ENCODE data around the gene GPC3.

DNA sequence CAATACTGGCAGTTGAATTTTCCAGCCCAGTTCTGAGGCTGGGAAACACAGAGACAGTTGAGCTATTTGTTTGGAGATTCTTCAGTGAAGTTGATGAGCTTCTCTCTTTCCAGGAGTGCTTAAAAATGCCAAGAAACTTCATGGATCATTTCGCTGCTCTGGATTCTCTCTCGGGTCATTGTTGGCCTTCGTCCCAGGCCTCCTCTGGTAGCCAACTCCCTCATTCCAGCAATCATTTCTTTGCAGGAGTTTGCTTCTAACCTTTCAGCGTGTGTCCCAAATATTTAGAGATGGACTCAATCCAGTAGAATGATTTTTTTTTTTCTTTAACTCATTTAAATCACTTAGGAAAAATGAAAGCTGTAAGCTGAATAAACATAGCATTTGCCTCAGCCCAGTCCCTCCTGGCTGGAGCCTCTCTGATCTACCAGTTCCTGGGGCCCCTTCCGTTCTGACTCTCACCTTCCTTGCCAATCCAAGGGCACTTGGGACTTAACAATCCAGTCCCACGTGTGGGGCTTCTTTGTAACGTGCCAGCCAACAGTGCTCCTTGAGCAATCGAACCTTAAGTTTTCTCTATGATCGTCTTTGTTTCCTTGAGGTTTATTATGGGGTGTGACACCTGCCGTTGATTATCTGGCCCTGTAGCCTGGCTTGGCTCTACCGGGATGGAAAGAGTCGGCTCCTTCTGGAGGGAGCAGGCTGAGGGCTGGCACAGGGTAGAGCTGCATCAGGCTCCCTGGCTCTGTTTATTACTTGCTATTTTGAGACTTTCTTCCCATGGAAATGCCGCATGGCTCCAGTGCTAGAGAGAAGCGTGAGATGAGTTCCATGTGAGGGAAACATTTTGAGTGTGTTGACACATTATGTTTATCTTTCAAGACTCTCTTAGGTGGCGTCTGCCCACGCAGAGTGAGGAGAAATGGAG is 489.7 kb downstream of the GPC3 start:
- no peak for TF ChIP-seq POLR2A (IDR thresholded peaks at IDR 0.05; ENCODE audit: low read depth, low read length)
- TF ChIP-seq POLR2AphosphoS5 (IDR thresholded peaks at IDR 0.05; ENCODE audit: low read depth, low read length): no peak
- no peak for TF ChIP-seq TAF1 (IDR thresholded peaks at IDR 0.05; ENCODE audit: borderline replicate concordance, low read depth, low read length)
